GM21825 (cell line): ENCODE data around the gene MET.

Experiments
- ATAC-seq: cut with Tn5 transposase; IDR thresholded peaks from one replicate; pipeline ENCODE4 v1.9.1; 2021; ENCODE audit warnings: mild to moderate bottlenecking, moderate library complexity; ENCODE audit not compliant: unreplicated experiment

The MET gene

DNA sequence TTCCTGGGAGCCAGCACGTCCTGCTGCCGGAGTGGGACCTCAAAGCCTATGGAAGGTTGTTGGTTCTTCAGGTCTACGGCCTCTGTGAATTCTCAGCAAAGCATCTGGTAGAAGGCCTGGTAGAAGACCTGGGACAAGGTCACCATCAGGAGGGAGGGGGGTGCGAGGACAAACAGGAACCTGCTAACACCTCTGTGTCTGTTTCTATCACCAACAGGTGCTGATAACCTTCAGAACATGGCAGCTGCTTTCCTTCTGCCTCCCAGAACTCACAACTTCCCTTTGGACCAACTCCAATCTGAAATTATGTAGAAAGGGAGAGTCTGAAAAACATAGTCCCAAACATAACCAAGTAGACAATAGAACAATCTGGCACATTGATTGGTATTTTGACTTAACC, 8.3 kb upstream of the MET start:
- ATAC-seq: no peak

DNA sequence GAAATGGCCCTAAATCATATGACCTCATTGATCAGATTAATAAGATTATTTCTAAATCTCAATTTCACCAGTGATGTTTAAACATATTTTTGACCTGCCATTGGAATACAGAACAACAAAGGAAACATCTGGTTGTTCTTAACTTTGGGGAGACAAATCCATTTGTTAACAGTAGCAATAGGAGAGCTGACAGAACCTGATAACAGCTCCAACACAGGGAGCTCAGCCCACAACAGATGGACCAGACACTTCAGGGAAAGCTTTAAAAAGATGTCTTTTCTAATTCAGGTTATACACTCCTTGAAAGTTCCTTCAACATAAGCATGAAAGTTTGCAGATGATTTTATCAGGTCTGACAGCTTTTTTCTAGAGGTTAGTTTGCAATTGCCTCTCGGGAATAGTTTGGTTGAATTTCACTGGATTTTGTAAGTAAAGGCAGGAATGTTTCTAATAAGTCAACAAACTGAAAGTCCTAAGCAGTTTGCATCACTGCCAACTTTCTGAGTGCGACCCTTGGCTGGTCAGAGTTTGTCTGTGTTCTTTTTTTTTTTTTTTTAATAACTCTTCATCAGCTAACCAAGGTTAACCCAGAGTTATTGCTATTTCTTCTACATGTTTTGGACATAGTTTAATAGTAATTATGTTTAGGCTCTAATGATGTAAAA, 6.5 kb upstream of the MET start:
- ATAC-seq: no peak

- ATAC-seq: no peak
Observed at GRCh38 chr7:116669769-116670168, 2.2 kb upstream of the MET start.

GRCh38 chr7:116670409-116671015, 1.5 kb upstream of the MET start:
- ATAC-seq: no peak

DNA sequence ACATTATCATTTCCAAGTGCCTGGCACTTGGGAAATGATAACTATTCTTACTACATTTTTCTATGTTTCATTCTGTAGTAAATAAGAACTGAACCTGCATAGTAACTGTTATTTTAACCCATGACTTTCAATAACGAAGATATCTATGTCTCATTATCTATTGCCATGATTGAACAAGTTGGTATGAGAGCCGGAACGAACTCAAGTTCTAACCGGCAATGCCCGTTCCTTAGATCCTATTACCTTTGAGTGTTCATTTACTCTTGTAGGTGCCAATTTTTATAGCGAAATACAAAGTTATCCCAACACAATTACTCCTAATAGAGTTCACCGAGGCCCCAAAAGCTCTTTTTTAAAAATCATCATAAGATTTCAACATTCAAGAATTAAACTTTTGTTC, 885 bp upstream of the MET start:
- ATAC-seq: no peak

- ATAC-seq: no peak
Observed at GRCh38 chr7:116672596-116673456, 830 bp downstream of the MET start.

DNA sequence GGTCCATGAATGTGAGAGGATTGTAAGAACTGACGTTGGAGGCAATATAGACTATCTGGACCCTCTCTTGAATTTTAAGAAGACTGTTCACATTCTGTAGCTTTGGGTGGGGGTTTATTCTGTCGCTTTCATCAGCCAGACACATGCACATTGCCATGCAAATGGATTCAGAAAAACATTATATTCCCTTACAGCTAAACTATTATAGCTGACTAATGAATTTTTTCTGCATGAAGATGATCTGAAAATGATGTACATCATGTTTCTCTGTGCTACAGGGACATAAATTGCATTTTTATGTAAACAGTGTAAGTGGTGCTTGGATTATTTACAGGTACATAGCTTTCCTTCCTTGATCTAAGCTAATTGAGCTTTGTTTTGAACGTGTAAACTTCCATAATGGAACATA, 1.5 kb downstream of the MET start:
- no peak for ATAC-seq

- no peak for ATAC-seq
Observed at GRCh38 chr7:116674508-116675173, 2.6 kb downstream of the MET start.

DNA sequence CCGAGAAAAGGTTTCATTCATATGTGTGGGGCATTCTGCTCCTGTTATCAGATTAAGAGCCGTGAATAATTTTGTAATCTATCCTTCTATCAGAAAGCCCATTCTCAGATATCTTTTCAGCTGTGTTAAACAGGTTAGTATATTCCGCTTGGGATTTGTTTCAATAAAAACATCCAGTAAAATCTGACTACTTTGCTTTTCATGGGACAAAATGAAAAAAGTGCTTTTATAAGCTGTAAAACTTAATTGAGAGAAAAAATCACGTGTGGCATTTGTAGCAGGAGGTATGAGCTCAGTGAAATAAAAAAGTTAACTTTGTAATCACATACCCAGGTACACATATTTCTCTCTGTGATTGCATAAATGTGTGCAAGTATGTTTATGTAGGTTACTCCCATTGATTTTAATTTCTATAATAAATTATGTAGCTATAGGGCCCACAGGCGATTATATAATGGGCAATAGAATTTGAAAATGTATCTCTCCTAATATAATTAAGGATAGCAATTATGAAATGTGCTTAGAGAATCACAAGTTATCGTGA, 3.9 kb downstream of the MET start:
- ATAC-seq: no peak

GRCh38 chr7:116678780-116679179, 6.8 kb downstream of the MET start:
- no peak for ATAC-seq

DNA sequence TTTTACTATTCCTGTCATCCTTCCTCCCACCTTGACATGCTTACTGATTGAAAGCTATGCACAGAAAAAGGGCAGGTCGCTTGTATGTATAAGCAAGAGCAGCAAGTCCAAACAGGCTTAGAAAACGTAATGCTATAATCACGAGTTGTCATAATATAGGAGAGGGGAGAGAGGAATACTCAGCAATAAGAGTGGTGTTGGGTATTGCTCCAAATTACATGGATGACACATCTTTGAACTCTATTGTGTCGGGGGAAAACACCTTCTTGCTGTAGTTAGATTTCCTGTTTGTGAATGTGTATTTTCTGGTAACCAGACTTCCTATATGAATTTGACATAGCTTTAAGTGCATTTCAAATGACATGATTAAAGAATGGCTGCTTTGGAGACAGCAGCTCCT, 7.5 kb downstream of the MET start:
- peak; percentile 66 for ATAC-seq

GRCh38 chr7:116683786-116684185, 11.8 kb downstream of the MET start:
- peak; percentile 99 for ATAC-seq

DNA sequence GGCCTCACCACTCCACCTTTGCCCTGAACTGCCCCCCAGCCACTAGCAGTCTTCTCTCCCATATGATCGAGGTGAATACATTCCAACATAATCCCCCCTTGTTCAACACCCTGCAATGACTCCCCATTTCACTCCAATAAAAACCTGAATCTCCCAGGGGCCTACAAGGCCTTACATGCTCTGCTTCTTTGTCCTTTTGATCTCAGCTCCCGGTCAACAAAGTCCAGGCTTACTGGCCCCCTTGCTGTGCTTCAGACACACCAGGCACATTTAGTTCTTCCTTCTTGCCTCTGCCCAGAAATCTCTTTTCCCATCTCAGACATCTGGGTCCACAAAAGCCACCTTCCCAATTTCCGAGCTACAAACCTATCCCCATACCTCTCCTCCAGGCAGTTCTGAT, 14.0 kb downstream of the MET start:
- ATAC-seq: no peak

- no peak for ATAC-seq
Observed at GRCh38 chr7:116686812-116687419, 14.9 kb downstream of the MET start.

- no peak for ATAC-seq
Observed at GRCh38 chr7:116687801-116688201, 15.8 kb downstream of the MET start.

DNA sequence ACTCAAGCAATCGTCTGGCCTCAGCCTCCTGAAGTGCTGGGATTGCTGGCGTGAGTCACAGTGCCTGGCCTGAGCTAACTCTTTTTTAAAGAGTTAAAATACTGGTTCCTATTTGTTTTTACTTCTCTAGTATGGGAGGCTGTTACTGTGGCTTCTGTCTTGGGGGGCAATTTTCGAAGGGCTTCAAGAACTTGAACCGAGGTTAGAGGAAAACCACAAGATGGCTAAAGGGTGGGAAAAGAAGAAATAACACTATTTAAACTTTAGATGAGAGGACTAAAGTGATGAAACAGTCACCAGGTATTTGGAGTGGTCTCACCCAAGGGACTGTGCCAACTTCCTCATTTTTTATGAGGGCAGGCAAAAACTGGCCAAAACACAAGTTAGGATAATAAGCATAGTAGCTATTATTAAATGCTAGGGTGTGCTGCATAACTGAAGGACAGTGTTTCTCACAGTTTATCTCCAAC, 17.8 kb downstream of the MET start:
- ATAC-seq: no peak

DNA sequence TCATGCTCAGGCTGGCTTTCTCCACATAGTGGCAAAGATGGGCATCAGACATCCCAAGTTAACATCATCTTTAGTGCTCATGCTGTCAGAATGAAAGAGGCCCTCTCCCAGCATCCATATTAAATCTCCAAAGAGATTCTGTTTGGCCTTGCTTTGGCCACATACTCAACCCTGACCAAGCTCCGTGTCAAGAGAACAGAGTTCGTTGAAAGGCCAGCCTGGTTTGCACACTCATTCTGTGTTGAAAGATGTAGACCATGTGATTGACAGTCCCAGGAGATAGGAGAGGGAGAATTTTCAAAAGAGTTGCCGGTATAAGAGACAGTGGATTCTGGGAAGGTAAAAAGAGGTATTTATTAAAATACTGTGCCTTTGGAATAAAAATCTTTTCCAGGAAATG, 19.7 kb downstream of the MET start:
- ATAC-seq: no peak

DNA sequence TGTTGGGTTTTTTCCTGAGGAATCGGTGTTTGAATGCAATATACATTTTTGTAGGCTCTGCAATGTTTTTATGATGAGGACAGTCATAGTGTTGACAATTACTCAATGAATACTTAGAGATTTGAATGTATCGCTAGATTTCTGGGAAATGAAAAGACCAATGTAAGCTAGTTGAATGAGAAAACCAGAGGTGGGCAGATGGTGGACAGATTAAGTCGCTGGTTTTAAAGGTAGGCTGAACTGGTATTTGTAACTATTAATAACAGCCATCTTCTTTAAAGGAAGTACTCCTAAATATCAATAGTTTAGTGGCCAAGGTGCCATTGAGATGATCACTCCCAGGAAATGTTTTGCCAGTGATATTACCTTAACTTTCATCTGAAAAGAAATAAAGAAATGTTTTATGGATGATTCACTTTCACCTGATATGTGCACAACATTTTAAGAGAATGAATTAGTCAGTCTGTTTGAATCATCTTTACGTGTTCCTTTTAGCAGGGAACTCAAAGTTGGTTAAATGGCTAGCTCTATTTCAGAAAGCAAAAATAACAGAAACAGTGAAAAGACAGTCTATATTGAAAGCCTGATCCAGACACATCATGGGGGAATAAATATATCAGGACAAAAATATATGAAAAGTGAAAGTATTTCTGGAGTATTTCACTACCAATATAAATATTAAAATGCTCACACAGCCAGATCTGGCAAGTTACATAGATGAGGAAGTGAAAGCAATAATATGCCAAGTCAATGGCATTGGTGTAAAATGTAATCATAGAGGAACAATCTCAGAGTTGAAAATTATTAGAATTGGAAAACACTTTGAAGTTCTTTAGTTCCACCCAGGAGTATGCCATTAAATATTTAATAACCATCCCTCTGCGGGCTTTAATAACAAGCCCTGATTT, 20.7 kb downstream of the MET start:
- ATAC-seq: no peak

DNA sequence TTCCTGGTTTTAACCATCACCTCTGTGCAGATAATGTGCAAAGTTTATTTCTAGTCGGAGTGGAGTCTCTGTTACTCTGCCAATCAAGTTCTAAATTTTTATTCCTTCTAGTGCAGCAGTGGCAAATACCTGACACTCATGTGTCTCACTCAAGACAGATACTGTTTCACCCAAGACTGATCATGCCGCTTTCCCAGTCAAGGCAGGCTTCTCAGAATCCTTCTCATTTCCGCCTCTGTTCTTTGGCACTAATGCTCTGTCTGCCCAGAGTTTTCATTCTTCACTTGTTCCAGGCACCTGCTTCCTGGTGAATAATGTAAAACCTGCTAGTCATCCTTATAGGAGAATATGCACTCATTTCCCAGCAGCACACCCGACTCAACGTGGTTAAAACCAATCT, 24.7 kb downstream of the MET start:
- no peak for ATAC-seq

GRCh38 chr7:116697152-116697551, 25.2 kb downstream of the MET start:
- no peak for ATAC-seq
